SW 1271 (cell line): ENCODE results near the gene CLCNKB.
"Not testable (repeated sequence)": the region's sequence is repeated elsewhere in the genome, so short reads cannot be mapped to it uniquely, and the experiment has no call there.

Experiments
- DNase-seq, 2 experiments: peaks; one replicate each; lab custom pipeline; 2025; lab: John Stamatoyannopoulos, UW

CLCNKB gene

GRCh38 chr1:16033103-16033632 lies 10.4 kb upstream of the CLCNKB start:
- not testable (repeated sequence) for DNase-seq

- not testable (repeated sequence) for DNase-seq
Measured at GRCh38 chr1:16036461-16036860, 7.1 kb upstream of the CLCNKB start.

GRCh38 chr1:16038620-16038912 lies 5.0 kb upstream of the CLCNKB start:
- DNase-seq, result no peak

- DNase-seq, result not testable (repeated sequence)
Measured at GRCh38 chr1:16039871-16040270, 3.7 kb upstream of the CLCNKB start.

GRCh38 chr1:16041200-16041599 lies 2.4 kb upstream of the CLCNKB start:
- DNase-seq, result no peak

GRCh38 chr1:16042096-16042495 lies 1.5 kb upstream of the CLCNKB start:
- DNase-seq, result no peak

GRCh38 chr1:16042654-16043053 lies 928 bp upstream of the CLCNKB start:
- not testable (repeated sequence) for DNase-seq

GRCh38 chr1:16043950-16044349 lies 368 bp downstream of the CLCNKB start:
- DNase-seq, result no peak

- DNase-seq, result no peak
Measured at GRCh38 chr1:16046842-16047241, 3.3 kb downstream of the CLCNKB start.

- no peak for DNase-seq
Measured at GRCh38 chr1:16047791-16048475, 4.4 kb downstream of the CLCNKB start.

GRCh38 chr1:16048573-16049189 lies 5.1 kb downstream of the CLCNKB start:
- no peak for DNase-seq

GRCh38 chr1:16050328-16050727 lies 6.7 kb downstream of the CLCNKB start:
- no peak for DNase-seq

- no peak for DNase-seq
Measured at GRCh38 chr1:16051039-16051438, 7.5 kb downstream of the CLCNKB start.

- not testable (repeated sequence) for DNase-seq
Measured at GRCh38 chr1:16051949-16052348, 8.4 kb downstream of the CLCNKB start.

GRCh38 chr1:16053781-16054502 lies 10.4 kb downstream of the CLCNKB start:
- no peak for DNase-seq

GRCh38 chr1:16054598-16055540 lies 11.3 kb downstream of the CLCNKB start:
- no peak for DNase-seq

GRCh38 chr1:16055613-16056520 lies 12.3 kb downstream of the CLCNKB start:
- peak; percentile 43 to 74 for DNase-seq

GRCh38 chr1:16056521-16056912 lies 12.9 kb downstream of the CLCNKB start:
- not testable (repeated sequence) for DNase-seq

GRCh38 chr1:16057314-16057915 lies 13.8 kb downstream of the CLCNKB start:
- not testable (repeated sequence) for DNase-seq

GRCh38 chr1:16058394-16059120 lies 15.0 kb downstream of the CLCNKB start:
- not testable (repeated sequence) for DNase-seq
